HUES64 (cell line): ENCODE measurements around the gene GREB1L.

Experiments used
- H3K27ac ChIP-seq: 2 replicates; pipeline ENCODE4 v1.7.0; 2013; ENCODE audit warnings: low read depth, low read length, inconsistent platforms
- H3K27me3 ChIP-seq: 2 replicates; pipeline ENCODE4 v1.6.1; 2013; ENCODE audit warnings: mild to moderate bottlenecking, low read length; ENCODE audit not compliant: insufficient read depth
- H3K36me3 ChIP-seq: 2 replicates; pipeline ENCODE4 v1.6.1; 2013; ENCODE audit warnings: mild to moderate bottlenecking, low read length; ENCODE audit not compliant: insufficient read depth
- H3K4me1 ChIP-seq: 2 replicates; pipeline ENCODE4 v1.6.1; 2013; ENCODE audit warnings: mild to moderate bottlenecking, low read length, moderate library complexity; ENCODE audit not compliant: insufficient read depth
- H3K4me3 ChIP-seq: 2 replicates; pipeline ENCODE4 v1.5.1; 2013; ENCODE audit warnings: mild to moderate bottlenecking, low read length, moderate library complexity
- H3K9ac ChIP-seq: 2 replicates; pipeline ENCODE4 v1.6.1; 2013; ENCODE audit warnings: mild to moderate bottlenecking, low read depth, low read length
- H3K9me3 ChIP-seq: 2 replicates; pipeline ENCODE4 v1.6.1; 2013; ENCODE audit warnings: low read depth, low read length; ENCODE audit not compliant: insufficient read depth
- WGBS: fragments of 150-250, 120-280 bp; methylation state at CpG from one replicate; pipeline ENCODE4 v1.1.7; 2013; ENCODE audit warnings: missing lambda C conversion rate; 5-methylcytosine and 5-hydroxymethylcytosine counted together

GREB1L gene

DNA sequence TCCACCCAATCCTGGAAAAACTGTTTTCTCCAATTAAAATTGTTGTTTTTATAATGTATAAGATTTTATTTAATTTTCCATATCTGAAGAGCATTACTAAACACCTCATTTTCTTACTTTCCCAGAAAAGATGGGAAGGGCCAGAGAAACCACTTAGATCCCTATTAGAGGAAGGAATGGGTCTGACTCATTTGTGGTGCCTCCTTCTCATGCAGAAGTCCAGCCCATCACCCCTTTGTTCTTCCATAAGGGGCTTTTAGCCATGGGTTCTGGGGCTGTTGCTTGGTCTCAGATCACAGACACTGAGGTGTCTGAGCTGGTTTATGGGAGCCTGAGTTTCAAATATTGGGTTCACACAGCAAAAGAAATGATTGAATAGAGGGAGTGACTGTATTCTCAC is 206.3 kb downstream of the GREB1L start:
- Histone ChIP-seq H3K27me3 (no peaks in the 10 kb centered on the region), H3K9me3 (no peaks in the 10 kb centered on the region), H3K9ac (no peak overlapping the region), H3K36me3 (peaks cover 42% of the 10 kb centered on the region; the same call in 1 of the 2 replicates), H3K4me1 (no peaks in the 10 kb centered on the region; the same call in 1 of the 2 replicates), H3K27ac (no peak overlapping the region), H3K4me3 (no peak overlapping the region)

DNA sequence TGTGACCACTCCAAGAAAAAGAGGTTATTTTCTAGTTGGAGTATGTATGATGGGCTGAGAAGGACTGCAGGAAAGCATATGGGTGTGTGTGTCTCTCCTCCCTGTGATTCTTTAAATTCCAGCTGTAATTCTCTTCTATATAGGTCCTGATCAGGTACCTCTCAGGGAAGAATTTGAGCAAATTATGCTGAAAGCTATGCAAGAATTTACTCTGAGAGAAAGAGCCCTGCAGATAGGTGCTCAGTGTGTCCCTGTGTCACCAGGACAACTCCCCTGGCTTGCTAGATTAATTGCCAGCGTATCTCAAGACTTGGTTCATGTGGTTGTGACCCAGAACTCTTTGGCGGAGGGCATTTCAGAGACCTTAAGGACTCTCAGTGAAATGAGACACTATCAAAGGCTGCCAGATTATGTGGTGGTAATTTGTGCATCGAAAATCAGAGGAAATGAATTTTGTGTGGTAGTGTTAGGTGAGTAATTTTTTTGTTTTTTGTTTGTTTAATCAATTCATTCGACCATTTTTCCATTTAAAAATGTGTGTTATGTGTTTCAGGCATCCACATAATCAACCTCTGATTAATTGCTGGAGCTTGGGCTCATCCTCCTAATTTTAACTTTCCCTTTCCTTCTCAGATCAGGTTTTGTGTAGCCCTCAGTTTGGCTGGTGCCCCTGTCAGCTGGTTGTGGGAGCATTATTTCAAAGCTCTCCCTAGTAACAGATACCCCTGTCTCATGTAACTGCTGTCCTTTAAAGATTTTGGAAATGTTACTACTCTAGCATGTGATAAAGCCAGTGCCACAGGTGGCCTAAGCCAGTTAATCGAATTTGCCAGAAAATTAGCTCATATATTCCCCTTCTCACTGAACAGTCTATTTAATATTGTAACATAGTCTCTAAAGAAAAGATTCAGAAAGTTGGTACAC is 207.6 kb downstream of the GREB1L start:
- 92% methylated on average over 4 of the region's 5 CpGs for WGBS
- H3K36me3 ChIP-seq, result peaks cover 47% of the 10 kb centered on the region; the same call in 1 of the 2 replicates

DNA sequence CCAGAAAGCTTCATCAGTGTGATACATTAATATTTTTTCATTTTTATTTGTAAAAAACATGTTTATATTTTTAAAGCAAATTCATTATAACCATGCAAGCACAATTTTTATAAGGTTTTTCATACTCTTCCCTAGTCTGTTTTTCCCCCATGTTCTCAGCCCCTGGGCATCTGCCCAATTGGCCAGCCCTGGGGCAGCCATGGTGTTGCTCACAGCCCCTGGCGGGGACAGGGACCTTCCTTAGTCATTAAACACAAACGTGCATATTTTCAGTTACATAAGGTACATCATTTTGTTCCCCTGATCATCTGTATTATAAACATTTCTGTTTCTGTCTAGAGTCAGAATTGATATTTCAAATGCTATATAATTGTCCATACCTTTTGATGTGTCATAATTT is 208.5 kb downstream of the GREB1L start:
- Histone ChIP-seq H3K27ac (no peak overlapping the region), H3K9ac (no peak overlapping the region), H3K4me1 (no peaks in the 10 kb centered on the region; the same call in 1 of the 2 replicates), H3K27me3 (no peaks in the 10 kb centered on the region), H3K4me3 (no peak overlapping the region), H3K36me3 (peaks cover 49% of the 10 kb centered on the region; the same call in 1 of the 2 replicates), H3K9me3 (no peaks in the 10 kb centered on the region)
- 85% methylated on average over 2 of the region's 2 CpGs for whole genome bisulfite sequencing

More for the DNA sequence above, 207.6 kb downstream of the GREB1L start:
- Histone ChIP-seq H3K27ac (no peak overlapping the region), H3K4me3 (no peak overlapping the region), H3K9me3 (no peaks in the 10 kb centered on the region), H3K27me3 (no peaks in the 10 kb centered on the region), H3K9ac (no peak overlapping the region), H3K4me1 (no peaks in the 10 kb centered on the region; the same call in 1 of the 2 replicates)

DNA sequence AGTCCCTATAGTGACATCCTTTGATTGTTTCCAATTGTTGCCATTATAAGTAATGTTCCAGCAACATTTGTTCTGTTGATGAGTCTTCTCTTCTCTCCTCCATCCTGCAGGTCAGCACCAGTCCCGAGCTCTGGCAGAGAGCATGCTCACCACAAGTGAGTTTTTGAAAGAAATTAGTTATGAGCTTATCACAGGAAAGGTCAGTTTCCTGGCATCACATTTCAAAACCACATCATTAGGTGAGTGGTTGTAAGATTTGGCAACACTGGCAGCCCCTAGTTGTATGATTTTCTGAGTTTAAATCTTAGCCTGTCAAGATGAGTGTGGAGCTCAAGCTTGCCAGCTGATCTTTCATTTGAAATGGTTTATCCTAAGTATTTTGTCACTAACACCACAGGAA is 208.9 kb downstream of the GREB1L start:
- Histone ChIP-seq H3K4me3 (no peak overlapping the region), H3K36me3 (peaks cover 45% of the 10 kb centered on the region; the same call in 1 of the 2 replicates), H3K27ac (no peak overlapping the region), H3K9me3 (no peaks in the 10 kb centered on the region), H3K27me3 (no peaks in the 10 kb centered on the region), H3K4me1 (no peaks in the 10 kb centered on the region; the same call in 1 of the 2 replicates), H3K9ac (no peak overlapping the region)
- 100% methylated on average over 1 of the region's 1 CpG for WGBS

DNA sequence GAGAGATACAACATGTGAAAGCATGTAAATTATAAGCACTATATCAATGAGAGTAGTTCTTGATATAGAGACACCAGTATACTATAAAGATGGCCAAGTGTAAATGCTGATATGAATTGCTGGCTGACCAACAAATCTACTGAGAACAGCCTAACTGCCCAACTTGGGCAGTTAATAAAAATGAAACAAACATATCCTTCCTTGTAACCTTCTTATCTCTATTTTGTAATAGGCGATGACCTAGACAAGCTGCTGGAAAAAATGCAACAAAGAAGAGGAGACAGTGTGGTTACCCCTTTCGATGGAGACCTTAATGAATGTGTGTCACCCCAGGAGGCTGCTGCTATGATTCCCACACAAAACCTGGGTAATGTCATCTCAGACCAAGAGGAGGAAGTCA is 209.8 kb downstream of the GREB1L start:
- Histone ChIP-seq H3K9ac (no peak overlapping the region), H3K4me1 (no peaks in the 10 kb centered on the region; the same call in 1 of the 2 replicates), H3K27ac (no peak overlapping the region), H3K4me3 (no peak overlapping the region), H3K36me3 (peaks cover 42% of the 10 kb centered on the region; the same call in 1 of the 2 replicates), H3K9me3 (no peaks in the 10 kb centered on the region), H3K27me3 (no peaks in the 10 kb centered on the region)
- WGBS, result 91% methylated on average over 2 of the region's 2 CpGs

DNA sequence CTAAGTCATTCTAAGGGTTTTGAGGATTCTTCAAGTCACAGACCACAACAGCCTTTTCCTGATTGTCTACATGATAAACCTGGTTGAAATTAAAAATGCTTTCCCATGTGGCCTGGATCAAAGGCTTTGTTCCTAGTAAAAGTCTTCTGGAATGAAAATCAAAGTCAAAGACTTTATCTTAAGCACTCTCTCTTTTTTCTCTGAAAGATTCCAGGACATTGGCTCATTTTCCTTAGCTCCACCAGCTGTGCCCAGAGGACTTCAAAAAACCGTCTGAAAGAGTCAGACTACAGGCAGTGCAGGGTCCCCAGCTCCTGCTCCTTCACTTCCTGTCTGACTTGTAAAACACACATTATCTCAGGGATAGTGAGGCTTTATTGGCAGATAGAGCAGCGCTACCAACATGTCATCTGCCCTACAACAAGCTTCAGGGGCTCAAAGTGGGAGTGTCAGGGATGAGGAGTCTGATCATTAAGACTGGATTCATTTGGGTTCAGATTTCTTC is 210.3 kb downstream of the GREB1L start:
- Histone ChIP-seq H3K27me3 (no peaks in the 10 kb centered on the region), H3K4me3 (no peak overlapping the region), H3K4me1 (no peaks in the 10 kb centered on the region; the same call in 1 of the 2 replicates), H3K9ac (no peak overlapping the region), H3K27ac (no peak overlapping the region), H3K9me3 (no peaks in the 10 kb centered on the region), H3K36me3 (peaks cover 39% of the 10 kb centered on the region; the same call in 1 of the 2 replicates)
- WGBS, result 94% methylated on average over 2 of the region's 2 CpGs

DNA sequence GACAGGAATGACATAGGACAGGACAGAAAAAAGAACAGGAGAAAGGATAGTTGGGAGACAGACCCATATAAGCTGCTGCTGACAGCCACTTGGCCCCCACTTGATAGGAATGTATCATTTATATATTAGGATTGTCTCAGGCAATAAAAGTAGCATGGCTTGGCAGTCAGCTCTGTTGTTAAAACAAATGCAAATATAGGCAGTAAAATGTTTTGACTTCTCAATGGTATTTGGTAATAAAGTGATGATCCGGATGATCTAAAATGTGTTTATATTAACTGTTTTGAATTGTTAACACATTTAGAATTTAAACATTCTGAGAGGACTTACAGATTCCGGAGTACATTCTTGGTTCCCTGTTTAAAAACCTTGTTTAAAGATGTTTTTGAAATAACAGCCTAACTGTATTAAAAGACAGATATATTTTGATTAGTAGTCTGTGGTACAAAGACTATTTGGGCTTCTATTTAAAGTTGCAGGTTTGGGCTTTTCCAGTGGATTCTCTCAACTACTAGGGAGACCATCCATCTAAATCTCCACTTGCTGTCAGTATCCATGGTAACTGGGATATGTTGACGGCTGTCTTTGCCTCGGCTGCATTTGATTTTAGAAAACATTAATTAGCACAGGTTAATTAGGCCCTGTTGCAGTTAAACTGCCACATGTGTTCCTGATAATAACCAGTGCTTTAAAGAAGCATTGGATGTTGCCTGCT is 210.9 kb downstream of the GREB1L start:
- Histone ChIP-seq H3K36me3 (peaks cover 41% of the 10 kb centered on the region; the same call in 1 of the 2 replicates), H3K4me1 (no peaks in the 10 kb centered on the region; the same call in 1 of the 2 replicates), H3K27ac (no peak overlapping the region), H3K4me3 (no peak overlapping the region), H3K9ac (no peak overlapping the region), H3K9me3 (no peaks in the 10 kb centered on the region), H3K27me3 (no peaks in the 10 kb centered on the region)
- WGBS, result 93% methylated on average over 4 of the region's 4 CpGs

DNA sequence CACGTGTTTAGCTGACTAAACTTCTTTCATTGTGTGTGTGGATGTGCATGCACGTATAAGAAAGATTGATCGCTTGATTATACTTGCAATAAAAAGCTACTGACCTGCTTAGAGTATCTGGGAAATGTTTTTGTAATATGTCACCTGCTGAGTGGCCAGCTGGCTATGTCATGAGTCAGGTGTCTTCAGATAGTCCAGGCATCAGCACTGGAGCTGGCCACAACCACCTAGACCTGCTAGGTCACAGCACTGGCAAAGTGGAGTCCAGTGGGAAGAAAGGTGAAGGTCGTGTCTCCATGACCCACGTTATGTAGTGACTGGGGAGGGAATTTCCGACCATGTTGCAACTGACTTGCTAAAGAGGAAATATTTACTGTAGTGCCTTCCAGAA is 211.5 kb downstream of the GREB1L start:
- no peak overlapping the region for H3K27ac ChIP-seq
- H3K9ac ChIP-seq, result no peak overlapping the region
- H3K36me3 ChIP-seq, result peaks cover 43% of the 10 kb centered on the region; the same call in 1 of the 2 replicates
- H3K27me3 ChIP-seq, result no peaks in the 10 kb centered on the region
- H3K4me3 ChIP-seq, result no peak overlapping the region
- 86% methylated on average over 6 of the region's 6 CpGs for WGBS
- H3K9me3 ChIP-seq, result no peaks in the 10 kb centered on the region
- H3K4me1 ChIP-seq, result no peaks in the 10 kb centered on the region; the same call in 1 of the 2 replicates

DNA sequence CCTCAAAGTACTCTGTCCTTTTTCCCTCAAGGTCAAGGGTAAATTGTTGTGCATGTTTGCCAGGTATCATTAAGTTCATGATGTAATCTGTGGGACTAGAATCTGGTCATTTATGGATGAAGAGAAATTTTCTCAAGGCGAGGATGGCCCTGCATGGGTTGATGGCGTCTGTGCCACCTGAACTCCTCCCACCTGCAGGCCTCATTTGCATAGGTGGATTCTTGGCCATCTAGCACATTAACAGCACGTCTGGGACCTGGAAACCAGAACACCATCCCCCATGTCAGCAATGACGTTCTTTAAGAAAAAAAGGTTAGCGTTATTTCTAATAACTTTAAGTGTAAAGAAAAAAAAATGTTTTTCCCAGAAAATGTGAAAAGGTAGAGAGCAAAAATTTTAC is 212.7 kb downstream of the GREB1L start:
- no peaks in the 10 kb centered on the region for H3K27me3 ChIP-seq
- H3K4me1 ChIP-seq, result no peaks in the 10 kb centered on the region
- H3K4me3 ChIP-seq, result no peak overlapping the region
- H3K27ac ChIP-seq, result no peak overlapping the region
- H3K36me3 ChIP-seq, result peaks cover 43% of the 10 kb centered on the region; the same call in 1 of the 2 replicates
- H3K9me3 ChIP-seq, result no peaks in the 10 kb centered on the region
- WGBS, result 72% methylated on average over 4 of the region's 5 CpGs
- no peak overlapping the region for H3K9ac ChIP-seq

DNA sequence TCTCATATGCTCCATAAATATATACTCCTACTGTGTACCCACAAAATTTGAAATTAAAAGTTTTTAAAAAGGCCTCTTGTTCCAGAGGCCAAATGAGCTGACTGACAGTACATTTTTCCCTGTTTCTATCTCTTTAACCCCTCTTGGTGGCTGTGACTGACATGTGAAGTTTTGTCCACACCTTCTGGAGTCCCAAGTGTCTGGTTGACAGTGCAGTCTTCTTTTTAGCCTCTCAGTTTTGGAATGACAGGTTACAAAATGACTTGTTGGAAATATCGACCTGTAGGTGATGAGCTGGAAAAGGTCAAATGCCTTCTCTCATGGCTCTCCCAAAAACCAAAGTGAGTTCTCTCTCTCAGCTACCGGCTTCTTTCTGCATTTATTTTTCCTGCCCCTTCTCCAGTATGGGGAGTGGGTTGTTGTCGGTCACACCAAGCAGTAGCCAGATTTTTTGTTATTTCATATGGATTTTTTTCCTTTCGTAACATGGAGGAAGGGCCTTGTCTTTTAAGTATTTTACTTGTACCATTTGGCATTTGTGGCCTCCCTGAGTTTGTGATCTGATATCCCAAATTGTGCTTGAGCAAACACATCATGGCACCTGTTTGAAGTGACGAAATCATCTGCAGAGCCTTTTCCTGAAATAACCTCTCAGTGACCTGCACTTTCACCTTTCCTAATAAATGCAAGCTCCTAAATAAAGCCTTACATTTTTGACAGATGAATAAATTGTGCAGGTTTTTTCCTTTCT is 214.6 kb downstream of the GREB1L start:
- H3K9me3 ChIP-seq, result no peaks in the 10 kb centered on the region
- peaks cover 34% of the 10 kb centered on the region; the same call in 1 of the 2 replicates for H3K36me3 ChIP-seq
- 92% methylated on average over 4 of the region's 5 CpGs for WGBS
- H3K27ac ChIP-seq, result no peak overlapping the region
- H3K4me3 ChIP-seq, result no peak overlapping the region
- no peak overlapping the region for H3K9ac ChIP-seq
- H3K27me3 ChIP-seq, result no peaks in the 10 kb centered on the region
- H3K4me1 ChIP-seq, result no peaks in the 10 kb centered on the region
